HG03159 (cell line): ENCODE data around the gene TWIST2.

Source experiments
- ATAC-seq: cut with Tn5 transposase; IDR thresholded peaks from one replicate; pipeline ENCODE4 v1.9.1; 2021; ENCODE audit warnings: mild to moderate bottlenecking, moderate library complexity; ENCODE audit not compliant: unreplicated experiment

The TWIST2 gene

DNA sequence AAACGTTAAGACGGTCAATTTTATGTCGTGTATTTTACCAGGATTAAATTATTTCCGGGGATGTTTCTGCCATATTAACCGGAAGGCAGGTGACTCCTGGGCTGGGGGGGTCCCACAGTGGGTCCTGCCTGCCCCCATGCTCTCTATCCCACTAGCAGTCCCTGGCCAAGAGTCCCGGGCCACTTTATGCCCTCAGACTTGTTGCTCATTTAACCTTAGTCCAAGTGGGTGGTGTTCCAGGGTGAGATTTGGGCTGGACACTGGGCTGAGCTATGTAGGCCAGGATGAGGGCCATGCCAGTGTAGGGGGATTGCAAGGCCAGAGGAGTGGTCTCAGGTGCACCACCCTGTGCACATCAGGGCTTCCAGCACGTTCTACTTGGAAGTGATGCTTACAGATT is 24.1 kb downstream of the TWIST2 start:
- no peak for ATAC-seq

DNA sequence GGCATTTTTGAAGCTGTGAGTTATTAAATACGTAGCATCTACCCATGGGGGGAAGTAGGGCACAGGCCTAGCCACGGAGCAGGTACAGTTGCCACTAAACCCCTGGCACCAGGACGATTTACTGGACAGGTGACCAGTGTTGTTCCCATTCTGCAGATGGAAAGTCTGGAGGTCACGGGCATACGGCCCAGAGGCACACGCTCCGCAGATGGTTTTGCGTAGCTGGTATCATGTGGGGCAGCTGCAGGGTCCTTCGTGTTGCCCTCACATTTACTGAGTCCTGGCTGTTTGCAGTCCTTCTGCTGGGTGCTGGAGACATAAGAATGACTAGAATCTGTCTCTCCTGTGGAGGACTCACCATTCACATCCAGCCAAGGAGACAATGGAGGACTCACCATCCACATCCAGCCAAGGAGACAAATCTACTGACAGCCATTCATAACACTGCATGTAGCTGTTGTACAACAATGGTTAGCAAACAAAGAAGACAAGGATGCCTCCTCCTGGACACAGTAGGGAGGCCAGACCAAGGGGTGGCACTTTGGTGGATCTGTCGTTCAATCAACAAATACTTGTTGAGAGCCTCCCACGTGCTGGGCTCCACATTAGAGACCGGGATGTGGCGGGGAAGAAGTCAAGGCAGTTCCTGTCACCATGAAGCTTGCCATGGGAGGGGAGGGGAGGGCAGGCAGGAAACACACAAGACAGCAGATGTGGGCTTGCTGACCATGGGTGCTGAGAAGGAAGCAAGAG is 24.9 kb downstream of the TWIST2 start:
- no peak for ATAC-seq

DNA sequence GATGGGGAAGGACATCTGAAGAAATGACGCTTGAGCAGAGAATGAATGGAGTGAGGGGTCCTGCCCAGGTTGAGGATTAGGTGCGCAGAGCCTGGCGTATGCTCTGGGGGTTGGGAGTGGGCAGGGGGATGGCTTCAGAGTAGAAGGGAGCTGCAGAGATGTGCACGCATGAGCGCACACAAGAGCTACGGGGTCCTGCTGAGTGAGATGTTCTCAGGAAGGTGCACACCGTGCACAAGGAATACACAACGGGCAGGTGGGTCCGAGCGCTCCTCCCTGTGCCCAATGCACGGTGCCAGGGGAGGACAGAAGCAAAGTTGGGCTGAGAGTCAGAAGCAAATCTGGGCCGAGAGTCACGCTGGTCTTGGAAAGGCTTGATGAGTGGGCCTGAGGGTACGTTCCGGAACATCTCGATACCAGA is 25.5 kb downstream of the TWIST2 start:
- no peak for ATAC-seq

DNA sequence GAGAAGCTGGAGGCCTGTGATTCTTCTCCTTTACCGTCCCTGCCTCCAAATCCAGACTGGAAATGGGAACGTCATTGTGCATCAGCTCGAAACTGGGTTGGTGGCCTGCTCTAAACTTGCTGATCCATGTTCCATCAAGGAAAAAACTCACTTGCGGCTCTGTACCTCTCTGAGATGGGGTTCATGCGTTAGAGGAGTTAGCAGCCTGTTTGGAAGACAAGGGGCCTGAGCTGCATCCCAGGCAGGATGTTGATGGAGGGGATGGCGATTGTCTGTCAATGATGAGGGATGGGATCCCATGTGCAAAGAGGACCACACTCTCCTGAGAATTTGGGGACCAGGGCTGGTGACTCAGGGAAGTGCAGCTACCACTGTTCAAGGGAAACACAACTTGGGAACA is 26.0 kb downstream of the TWIST2 start:
- ATAC-seq: no peak

DNA sequence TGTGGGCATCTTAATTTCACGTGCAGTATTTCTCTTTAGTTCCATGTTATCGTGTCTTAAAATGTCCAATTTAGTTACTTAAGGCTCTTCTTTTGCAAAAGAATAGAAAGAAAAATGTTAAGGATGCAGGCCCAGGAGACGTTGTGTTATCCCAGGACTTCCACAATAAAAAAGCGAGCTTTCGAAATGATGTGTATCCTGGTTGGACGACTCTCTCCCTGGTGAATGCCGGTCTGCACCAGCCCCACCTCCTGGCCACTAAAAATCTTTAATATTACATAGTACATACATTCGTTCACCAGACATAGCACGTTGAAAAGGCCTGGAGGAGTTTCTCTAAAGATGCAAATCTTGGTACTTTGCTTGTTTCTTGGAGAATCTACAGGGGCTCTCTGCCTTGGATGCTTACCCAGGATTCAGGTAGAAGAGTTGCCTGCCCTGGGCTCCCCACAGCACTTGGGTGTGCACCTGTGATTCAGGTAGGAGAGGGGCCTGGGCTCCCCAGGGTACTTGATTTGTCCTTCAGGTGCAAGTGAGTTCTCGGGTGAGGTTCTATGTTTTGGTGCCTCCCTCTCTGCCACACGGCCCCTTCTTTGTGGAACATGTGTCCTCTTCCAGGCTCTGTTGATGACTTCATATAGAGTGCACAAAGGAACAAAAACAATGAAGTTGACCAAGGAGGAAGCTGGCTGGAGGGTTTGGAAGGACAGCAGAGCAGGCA is 26.6 kb downstream of the TWIST2 start:
- ATAC-seq: no peak

DNA sequence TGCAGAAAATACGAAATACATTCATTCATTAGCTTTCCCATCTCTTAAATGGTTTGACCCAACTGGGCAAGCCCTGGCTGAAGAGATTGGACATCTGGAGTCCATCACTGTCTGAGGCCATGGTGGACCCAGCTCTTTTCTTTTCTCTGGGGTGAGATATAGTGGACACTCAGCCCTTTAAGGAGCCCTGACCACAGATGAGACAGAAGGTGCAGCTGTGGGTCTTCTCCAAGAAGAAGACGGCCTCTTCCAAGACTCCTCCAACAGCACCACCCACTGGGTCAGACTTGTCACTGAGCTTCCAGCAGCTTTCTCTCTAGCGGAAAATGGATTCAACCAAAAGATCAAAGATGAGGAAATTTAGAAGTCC is 27.2 kb downstream of the TWIST2 start:
- ATAC-seq: no peak

DNA sequence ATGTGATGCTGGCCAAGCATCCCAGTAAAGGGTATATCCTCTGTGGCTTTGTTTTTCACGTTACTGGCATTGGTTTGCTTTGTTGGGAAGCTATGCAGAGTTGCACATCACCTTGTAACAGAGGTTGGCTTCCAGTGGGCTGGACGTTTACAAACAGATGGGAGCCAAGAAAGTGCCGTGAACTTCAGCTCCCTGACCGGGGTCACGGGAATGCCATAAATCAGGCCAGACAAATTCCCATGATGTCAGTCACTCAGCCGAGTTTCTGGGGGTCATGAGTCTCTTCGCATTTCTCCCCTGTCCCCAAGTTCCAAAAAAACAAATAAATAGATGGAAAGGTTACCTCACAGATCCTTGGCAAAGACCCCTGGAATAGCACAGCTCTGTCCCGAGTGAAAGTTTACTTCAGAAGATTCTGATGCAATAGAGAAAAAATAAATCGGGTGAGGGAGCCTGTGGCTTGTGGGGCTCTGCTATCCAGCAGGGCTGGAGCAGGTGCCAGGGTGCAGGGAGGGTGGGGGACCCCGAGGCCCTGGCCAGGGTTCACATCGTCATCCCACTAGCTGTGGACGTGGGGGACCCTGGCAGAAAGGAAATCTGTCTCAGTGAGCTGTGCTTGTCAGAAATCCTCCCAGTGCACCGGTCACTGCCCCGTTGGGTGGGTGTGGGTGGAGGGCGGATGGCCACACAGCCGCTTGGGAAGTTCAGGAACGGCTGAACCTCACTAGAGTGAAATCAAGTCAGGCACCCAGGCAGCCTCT is 27.8 kb downstream of the TWIST2 start:
- ATAC-seq: no peak

DNA sequence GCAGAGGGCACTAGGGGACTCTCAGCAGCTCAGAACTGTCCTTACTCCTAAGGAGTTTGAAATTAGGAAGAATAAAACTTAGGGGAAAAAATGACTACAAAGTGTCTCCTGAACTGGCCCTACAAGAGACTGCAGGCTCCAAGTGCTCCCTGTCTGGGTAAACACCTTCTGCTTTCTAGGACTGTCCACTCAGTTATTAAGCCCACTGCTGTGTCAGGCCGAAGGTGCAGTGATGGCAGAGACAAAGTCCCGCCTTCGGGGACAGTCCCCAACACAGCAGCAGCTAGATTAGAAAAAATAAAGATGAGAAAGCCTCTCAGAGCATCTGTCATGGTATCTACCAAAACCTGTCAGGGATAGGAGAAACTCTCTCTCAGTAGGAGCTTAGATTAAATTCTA is 28.3 kb downstream of the TWIST2 start:
- no peak for ATAC-seq

DNA sequence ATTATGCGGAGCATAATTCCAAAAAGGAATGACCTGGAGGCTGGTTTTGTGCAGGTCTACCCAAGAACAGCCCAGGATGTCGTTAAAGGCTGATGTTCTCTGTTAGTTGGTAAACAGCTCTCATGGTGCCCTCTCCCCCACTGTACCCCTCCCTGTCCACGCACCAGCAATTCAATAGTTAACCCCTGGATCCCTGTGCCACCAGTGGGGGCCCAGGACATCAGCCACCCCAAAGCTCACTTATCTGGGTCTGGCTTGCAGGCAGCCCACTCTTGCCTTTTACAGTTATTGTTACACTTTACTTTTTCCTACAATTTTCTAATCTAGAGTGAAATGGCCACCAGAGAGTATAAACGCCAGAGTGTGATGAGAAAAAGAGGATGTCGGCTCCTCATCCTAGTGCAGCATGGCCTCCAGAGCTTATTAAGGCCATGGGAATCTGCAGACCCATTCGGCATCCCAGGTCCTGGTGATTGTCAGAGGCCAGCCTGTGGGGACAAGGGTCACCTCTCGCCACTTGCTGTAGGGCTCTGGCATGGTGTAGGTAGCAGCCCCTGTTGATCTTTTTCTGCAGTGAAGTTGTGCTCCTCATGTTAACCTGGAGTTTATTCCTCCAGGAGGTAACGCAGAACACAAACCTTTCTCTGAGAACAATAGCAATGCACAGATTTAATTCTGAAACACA is 30.3 kb downstream of the TWIST2 start:
- ATAC-seq: no peak

DNA sequence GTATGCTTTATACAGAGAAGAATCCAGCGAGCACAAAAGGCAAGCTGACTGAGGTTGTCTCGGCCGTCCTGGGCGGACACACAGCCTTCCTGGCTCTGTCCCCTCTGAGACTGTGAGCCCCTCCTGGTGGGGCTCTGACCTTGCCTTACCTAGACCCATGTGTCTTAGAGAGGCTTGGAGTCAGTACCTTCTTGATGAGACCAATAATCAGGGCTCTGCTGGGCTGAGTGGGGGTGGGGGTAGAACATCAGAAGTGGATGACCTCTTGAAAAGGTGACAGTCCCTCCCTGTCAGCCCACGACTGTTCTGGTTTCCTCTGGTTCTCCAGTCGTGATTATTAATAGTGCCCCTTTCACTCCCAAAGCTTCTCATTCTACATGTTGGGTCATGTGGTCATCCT is 31.2 kb downstream of the TWIST2 start:
- no peak for ATAC-seq

DNA sequence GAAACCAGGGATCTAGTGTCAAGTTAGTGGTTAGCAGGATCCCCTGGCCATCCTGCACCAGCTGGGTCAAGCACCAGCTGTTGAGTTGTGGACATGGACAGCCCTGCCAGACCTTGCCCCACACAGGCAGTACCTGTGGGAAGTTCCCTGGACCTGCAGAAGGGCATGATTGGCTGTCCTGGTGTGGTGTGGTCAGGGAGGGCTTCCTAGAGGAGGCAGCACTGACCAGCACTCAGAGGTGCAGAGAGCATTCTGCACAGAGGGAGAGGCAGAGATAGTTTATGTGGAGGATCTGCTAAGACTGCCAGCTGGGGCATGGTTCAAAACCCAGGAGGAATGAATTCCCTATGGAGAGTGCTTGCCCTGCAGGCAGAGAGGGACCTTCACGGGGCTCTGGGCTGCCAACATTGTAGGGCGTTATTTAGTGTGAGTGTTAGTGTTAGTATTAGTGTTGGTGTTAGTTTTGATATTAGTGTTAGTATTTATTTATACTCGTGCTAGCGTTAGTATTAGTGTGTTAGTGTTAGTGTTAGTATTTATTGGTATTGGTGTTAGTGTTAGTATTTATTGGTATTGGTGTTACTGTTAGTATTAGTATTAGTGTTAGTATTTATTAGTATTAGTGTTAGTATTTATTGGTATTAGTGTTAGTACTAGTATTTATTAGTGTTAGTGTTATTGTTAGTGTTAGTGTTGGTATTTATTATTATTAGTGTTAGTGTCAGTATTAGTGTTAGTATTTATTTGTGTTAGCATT is 31.9 kb downstream of the TWIST2 start:
- ATAC-seq: no peak

DNA sequence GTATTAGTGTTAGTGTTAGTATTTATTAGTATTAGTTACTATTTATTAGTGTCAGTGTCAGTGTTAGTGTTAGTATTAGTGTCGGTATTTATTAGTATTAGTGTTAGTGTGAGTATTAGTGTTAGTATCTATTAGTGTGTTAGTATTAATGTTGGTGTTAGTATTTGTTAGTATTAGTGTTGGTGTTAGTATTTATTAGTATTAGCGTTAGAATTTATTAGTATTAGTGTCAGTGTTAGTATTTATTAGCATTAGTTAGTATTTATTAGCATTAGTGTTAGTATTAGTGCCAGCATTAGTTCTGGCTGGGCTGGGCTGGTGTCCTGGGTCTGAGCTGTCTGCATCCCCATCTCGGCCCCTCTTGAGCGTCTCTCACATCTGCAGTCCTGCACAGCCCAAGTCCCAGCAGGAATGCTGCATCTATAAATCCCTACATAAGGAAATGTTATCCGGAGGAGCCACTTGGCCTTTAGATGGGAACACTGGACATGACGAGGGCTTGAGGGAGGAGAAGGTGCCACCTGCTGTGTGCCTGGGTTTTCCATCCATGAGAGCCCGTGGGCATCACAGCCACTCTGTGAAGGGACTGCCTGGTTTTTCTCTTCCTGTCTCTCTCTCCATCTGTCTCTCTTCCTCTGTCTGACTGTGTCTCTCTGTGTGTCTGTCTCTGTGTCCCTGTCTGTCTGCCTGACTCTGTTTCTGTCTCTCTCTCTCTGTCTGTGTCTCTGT is 33.6 kb downstream of the TWIST2 start:
- ATAC-seq: no peak

DNA sequence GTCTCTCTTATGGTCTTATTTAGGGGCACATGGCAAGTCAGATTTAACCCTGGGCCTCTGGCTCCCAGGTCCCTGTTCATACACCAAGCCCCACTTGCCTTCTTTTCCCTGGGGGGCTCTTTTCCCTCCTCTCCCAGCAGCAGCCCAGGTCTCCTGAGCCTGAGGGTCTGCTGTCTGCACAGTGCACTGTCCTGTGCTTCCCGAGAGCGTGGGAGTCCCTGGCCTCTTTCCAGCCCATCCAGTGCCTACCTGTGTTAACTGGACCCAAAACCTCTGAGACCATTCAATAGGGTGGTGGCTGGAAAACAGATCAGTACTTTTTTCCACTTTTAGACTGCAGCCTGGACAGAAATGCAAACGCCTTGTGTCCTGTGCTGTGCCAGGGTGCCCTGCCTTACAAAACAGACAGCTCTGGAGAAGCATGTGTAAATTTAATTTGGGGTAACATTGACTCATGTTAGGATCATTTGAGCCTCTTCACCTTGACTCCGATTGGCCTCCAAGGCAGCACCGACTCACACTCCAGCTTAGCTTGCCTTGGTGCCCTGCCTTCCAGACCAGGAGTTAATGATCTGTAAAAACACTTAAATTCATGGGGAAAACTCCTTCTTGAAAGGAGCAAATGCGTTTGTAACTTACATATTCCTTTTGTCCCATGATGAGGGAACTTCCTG is 34.3 kb downstream of the TWIST2 start:
- ATAC-seq: no peak

DNA sequence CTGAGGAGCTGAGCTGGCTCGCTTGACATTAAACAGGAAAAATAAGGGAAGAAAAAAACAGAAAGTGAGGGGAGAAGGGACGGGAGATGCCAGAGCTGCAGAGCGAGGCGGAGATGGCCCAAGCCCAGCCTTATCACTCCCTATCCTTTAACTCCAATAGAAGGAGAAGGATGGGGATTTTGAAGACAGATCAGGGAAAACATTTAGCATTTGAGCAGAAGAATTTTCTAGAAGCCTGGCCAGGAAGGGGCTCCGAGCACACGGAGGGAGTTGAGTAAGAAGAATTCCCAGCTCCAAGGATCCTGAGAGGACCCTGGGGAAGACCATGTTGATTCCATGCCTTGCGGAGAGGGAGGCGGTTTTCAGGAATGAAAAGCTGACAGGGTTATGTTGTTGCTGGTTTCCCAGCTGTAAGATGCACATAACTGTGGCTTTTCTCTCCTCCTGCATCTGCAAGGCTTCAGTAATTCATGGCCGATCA is 35.6 kb downstream of the TWIST2 start:
- no peak for ATAC-seq

DNA sequence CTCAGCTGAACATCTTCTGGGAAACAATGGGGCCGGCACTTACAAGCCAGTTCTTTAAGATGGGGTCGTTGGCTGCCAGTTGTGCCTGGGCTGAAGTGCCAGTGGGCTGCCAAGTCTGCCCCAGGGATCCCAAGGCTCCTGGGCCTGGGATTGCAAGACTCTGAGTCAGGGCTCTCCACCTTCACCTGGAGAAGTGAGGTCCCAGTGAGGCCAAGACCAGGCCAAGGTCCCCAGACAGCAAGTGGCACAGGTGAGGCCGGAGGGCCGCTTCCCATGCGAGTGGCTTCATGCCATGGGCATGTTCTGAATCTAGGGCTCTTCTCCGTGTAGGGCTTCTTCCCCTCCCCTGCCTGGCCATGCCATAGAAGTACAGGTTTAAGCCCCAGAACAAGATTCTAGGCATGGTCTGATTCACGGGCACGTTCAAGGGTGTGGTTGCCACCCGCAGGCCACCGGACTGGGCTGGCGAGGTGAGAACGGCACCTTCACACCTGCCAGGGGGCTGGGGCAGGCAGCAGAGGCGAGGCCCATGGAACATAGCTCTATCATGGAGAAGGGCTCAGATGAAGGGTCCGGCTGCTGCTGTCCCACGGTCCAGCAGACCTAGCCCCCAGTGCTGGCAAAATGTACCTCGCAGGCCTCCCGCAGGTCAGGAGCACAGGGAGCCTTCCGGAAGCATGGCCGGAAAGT is 36.4 kb downstream of the TWIST2 start:
- no peak for ATAC-seq

DNA sequence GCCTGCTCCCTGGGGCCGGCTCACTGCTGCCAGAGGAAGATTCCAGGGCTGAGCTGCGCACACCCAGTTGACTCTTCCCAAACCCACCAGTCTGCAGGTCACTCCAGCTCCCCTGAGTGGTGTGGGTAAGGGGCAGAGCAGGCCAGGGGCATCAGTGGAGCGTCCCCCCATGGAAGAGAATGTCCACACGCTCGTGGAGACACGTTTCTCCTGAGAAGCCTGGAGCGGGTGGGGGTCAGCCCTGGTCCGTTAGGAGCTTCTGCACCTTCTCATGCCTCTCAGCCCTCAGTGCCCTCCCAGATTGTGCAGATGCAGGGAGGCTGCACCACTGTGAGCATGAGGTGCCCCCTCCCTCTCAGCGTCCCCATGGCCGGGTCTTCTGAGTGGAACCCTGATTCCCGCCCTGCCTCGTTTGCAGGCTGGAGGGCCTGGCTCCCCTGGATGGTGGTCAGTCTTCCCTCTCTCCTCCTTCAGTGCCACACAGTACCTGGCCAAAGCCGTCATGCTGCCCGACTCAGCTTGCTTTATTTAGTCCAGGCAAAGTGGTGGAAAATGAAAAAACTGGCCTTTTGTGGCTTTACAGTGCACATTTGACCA is 37.0 kb downstream of the TWIST2 start:
- no peak for ATAC-seq

DNA sequence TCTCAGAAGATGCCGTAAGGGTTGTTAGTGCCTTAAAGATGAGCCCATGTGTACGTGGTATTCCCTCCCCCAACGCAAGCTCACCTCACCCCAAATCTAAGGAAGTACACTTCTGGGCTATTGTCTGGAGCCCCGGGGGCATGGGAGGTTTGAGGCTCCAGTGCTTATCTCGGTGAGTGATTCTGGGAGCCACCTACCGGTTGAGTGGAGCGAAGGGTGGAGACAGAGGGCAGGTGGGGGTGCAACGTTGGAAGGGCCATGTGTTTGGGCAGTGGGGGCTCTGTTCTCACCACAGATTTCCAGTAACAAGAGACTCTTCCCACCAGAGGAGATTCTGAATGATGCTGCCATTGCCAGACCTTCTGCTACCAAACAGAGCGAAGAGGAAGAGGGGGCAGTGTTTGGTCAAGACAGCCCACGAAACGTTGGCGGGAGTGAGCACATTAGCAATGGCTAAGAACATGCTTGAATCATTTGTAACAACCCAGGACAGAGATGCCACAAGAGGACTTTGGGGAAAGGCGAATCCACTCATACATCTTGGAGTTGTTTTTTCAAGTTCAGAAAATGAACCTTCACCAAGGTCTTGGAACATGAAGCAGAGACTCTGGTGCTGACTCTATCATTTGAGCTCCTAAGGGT is 38.7 kb downstream of the TWIST2 start:
- no peak for ATAC-seq

DNA sequence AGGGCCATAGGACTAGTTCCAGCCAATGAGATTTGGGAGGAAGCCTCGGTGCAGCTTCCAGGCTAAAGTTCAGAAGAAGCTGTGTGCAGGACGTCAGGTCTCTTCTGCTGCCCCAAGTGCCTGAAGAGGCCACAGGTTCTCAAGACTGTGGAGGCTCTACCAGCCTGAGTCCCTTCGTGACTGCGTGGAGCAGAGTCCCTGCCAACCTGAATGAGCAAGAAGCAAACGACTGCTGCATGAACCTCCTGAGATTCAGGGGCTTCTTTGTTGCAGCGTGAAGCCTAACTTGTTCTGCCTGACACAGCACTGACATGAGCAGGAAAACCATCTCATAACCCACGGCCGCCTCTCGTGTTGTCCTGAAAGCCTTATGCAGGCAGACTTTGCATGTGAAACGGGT is 39.7 kb downstream of the TWIST2 start:
- no peak for ATAC-seq
